ENCODE data around the gene ALG12.

The ALG12 gene

DNA sequence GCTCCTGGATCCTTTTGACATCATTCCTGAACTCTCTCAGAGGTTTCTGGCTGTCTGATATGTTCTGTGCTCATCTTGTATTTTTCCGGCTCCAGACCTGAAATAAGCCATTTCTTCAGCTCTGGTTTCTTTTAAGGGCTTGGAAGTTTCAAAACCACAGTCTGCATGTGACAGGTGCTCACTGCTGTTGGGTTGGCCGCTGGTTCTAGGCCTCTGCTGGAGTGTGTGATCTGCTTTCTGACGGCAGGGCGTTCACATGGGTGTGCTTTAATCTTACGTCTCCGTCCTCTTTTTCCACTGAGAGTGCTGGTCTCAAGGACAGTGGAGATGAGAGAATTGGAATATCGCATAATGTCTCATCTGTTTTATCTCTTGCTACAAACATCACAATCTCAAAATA lies 54.3 kb downstream of the ALG12 start:
- no peak overlapping the region for H3K4me3 ChIP-seq (ENCODE audit: low read depth, low read length)
- no peak for DNase-seq (ENCODE audit: low read depth)

DNA sequence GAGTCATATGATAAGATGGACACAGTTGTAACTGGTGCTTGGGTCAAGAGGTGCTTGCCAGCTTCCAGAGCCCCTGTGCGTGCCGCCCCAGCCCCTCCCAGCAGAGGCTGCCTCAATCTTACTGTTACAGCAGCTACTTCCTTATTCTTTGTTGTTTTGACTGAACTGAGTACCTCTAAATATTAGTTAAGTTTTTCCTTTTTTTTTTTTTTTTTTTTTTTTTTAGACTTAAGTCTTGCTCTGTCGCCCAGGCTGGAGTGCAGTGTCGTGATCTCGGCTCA lies 55.8 kb downstream of the ALG12 start:
- H3K4me3 ChIP-seq (ENCODE audit: low read depth, low read length), result no peak overlapping the region
- TF ChIP-seq, protein P1, sequence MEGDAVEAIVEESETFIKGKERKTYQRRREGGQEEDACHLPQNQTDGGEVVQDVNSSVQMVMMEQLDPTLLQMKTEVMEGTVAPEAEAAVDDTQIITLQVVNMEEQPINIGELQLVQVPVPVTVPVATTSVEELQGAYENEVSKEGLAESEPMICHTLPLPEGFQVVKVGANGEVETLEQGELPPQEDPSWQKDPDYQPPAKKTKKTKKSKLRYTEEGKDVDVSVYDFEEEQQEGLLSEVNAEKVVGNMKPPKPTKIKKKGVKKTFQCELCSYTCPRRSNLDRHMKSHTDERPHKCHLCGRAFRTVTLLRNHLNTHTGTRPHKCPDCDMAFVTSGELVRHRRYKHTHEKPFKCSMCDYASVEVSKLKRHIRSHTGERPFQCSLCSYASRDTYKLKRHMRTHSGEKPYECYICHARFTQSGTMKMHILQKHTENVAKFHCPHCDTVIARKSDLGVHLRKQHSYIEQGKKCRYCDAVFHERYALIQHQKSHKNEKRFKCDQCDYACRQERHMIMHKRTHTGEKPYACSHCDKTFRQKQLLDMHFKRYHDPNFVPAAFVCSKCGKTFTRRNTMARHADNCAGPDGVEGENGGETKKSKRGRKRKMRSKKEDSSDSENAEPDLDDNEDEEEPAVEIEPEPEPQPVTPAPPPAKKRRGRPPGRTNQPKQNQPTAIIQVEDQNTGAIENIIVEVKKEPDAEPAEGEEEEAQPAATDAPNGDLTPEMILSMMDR (IDR thresholded peaks at IDR 0.05; ENCODE audit: insufficient read depth, low read depth, low read length, missing control alignments), result no peak
- no peak for DNase-seq (ENCODE audit: low read depth)

More for the DNA sequence above, 54.3 kb downstream of the ALG12 start:
- TF ChIP-seq, protein P1 (IDR thresholded peaks at IDR 0.05; ENCODE audit: insufficient read depth, low read depth, low read length, missing control alignments), result no peak

- no peak for DNase-seq (ENCODE audit: low read depth)
- no peak overlapping the region for H3K4me3 ChIP-seq (ENCODE audit: low read depth, low read length)
- TF ChIP-seq, protein P1 (IDR thresholded peaks at IDR 0.05; ENCODE audit: insufficient read depth, low read depth, low read length, missing control alignments), result no peak
Observed at GRCh38 chr22:49861642-49862495, 56.4 kb downstream of the ALG12 start.

- TF ChIP-seq, protein P1 (IDR thresholded peaks at IDR 0.05; ENCODE audit: insufficient read depth, low read depth, low read length, missing control alignments), result no peak
- H3K4me3 ChIP-seq (ENCODE audit: low read depth, low read length), result no peak overlapping the region
- DNase-seq (ENCODE audit: low read depth), result no peak
Observed at GRCh38 chr22:49858827-49859226, 59.4 kb downstream of the ALG12 start.

DNA sequence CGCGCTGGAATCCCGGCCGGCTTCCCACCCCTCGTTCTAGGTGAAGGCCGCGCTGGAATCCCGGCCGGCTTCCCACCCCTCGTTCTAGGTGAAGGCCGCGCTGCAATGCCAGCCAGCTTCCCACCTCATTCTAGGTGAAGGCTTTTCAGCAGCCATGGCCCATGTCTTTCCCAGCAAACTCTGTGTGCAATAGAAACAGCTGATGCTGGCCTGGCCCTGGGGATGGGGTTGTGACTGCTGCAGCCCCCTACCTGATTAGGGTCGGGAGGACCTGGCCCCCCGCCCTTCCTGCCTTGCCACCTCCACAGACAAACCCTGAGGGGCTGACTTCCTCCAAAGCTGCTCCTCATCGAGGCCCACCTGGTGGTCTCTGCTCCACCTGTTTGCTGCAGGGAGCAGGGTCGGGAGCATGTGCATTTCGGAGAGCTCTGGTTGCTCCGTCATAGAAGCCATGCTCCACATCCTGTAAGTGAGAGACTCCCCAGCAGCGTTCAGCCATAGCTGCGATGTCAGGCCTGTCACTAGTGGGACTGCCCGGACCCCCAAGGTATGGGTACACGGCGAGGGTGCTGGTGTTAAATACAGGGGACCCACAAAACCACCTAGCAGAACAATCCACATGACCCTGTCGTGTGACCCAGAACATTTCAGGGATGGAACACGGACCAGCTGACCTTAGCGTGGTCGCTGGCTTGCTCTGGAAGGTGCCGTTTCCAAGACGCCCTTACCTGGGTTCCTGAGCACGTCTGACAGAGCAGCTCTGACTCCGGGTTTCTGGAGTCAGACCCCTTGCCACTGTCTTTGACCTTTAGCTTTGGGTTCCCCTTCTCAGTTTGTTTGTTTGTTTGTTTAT lies 61.2 kb downstream of the ALG12 start:
- no peak for DNase-seq (ENCODE audit: low read depth)
- TF ChIP-seq, protein P1 (IDR thresholded peaks at IDR 0.05; ENCODE audit: insufficient read depth, low read depth, low read length, missing control alignments), result no peak
- H3K4me3 ChIP-seq (ENCODE audit: low read depth, low read length), result no peak overlapping the region

- DNase-seq (ENCODE audit: low read depth), result no peak
- TF ChIP-seq, protein P1 (IDR thresholded peaks at IDR 0.05; ENCODE audit: insufficient read depth, low read depth, low read length, missing control alignments), result no peak
- no peak overlapping the region for H3K4me3 ChIP-seq (ENCODE audit: low read depth, low read length)
Observed at GRCh38 chr22:49856343-49856742, 61.9 kb downstream of the ALG12 start.
